ENCODE data around the gene MRPL36.

MRPL36 gene

GRCh38 chr5:1753490-1753889 is 46.1 kb downstream of the MRPL36 start:
- in situ Hi-C loops (cut with HindIII; ENCODE audit: low sequenced_read_pairs): loop anchor here (25.0 kb wide), 2 partner anchors 284 to 409 kb away; no protein-coding TSS in a partner anchor

- in situ Hi-C loops (cut with HindIII; ENCODE audit: low sequenced_read_pairs): loop anchor here (25.0 kb wide), 2 partner anchors 284 to 409 kb away; no protein-coding TSS in a partner anchor
These were observed 46.8 kb downstream of the MRPL36 start for GRCh38 chr5:1752881-1753280.

GRCh38 chr5:1751864-1752822 is 47.5 kb downstream of the MRPL36 start:
- in situ Hi-C loops (cut with HindIII; ENCODE audit: low sequenced_read_pairs): loop anchor here (25.0 kb wide), 2 partner anchors 285 to 410 kb away; no protein-coding TSS in a partner anchor

DNA sequence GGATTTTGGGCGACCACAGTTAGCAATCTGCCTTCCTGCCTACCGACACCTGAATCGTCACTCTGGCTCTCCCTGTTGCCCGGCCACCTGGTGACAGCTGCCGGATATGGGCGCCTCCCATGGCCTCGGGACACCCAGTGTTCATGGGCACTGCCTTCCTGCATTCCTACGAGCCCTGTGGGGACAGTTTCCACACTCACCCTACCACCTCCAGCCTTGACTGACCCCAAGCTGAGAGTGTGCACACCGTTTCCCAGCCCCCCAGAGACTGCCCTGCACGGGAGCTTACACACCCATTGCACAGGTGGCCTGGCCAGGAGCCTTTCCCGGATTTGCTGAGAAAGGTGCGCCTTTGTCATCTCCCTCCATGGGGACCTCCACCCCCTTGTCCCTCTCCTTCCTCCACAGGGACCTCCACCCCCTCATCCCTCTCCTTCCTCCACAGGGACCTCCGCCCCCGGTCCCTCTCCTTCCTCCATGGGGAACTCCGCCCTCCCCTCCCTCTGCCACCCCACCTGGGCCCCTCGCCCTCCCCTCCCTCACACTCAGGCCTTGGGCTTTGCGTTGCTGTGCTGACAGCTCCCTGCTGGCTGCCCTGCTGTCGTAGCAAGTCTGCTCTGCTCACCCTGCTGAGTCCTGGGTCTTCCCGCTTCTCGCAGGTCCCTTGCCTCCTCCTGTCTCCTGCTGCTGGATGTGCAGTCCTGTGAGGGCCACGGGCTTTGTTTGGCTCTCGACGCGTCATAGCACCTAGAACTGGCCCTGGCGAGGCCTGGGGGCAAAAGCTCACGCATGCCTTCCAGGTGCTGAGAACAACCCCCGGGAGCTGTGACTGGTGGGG is 48.4 kb downstream of the MRPL36 start:
- in situ Hi-C loops (cut with HindIII; ENCODE audit: low sequenced_read_pairs): loop anchor here (25.0 kb wide), 2 partner anchors 286 to 411 kb away; no protein-coding TSS in a partner anchor

DNA sequence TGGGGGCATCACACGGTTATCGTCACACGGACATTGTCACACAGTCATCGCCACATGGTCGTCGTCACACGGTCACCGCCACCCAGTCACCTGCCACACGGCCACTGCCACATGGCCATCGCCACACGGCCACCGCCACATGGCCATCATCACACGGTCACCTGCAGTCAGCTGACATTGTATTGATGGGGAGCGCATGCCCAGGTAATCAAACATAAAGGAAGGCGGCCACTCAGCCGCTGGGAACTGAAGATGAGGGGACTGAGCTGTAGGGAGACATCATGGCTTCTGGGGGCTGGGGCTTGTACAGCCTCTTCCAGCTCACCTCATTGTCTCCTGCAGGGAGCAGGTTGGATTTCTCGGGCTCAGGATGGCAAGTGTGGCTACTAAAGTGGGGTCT is 49.2 kb downstream of the MRPL36 start:
- in situ Hi-C loops (cut with HindIII; ENCODE audit: low sequenced_read_pairs): loop anchor here (25.0 kb wide), 2 partner anchors 287 to 412 kb away; no protein-coding TSS in a partner anchor

- in situ Hi-C loops (cut with HindIII; ENCODE audit: low sequenced_read_pairs): loop anchor here (25.0 kb wide), 2 partner anchors 288 to 413 kb away; no protein-coding TSS in a partner anchor
These were observed 50.1 kb downstream of the MRPL36 start for GRCh38 chr5:1749346-1750124.

GRCh38 chr5:1748845-1749244 is 50.8 kb downstream of the MRPL36 start:
- in situ Hi-C loops (cut with HindIII; ENCODE audit: low sequenced_read_pairs): no loop called here
